ENCODE results near the gene NCBP3.
A peak's percentile ranks its signal among the peaks of the same experiment; 100 is the strongest.

- TF ChIP-seq CTCF (conservative IDR thresholded peaks at IDR 0.05; ENCODE audit: low read depth, low read length) (peak; percentile 98), RCOR1 (IDR thresholded peaks at IDR 0.05; ENCODE audit: insufficient replicate concordance, low read length) (no peak), USF2 (IDR thresholded peaks at IDR 0.05; ENCODE audit: low read depth, low read length) (no peak), SMC3 (IDR thresholded peaks at IDR 0.05; ENCODE audit: low read depth, low read length) (peak; percentile 48; the same call in 1 of the 2 replicates), POLR2A (IDR thresholded peaks at IDR 0.05; ENCODE audit: low read depth, low read length) (peak; percentile 95), MAFK (IDR thresholded peaks at IDR 0.05; ENCODE audit: low read depth, low read length) (no peak), BHLHE40 (IDR thresholded peaks at IDR 0.05; ENCODE audit: low read depth, low read length) (0 out of 2 replicates have a peak, but pooled peaks have one; percentile 12), RFX5 (IDR thresholded peaks at IDR 0.05; ENCODE audit: low read depth, low read length) (no peak), RAD21 (IDR thresholded peaks at IDR 0.05; ENCODE audit: low read length) (peak; percentile 36), CHD1 (IDR thresholded peaks at IDR 0.05; ENCODE audit: low read depth, low read length) (no peak), MXI1 (IDR thresholded peaks at IDR 0.05; ENCODE audit: borderline replicate concordance, low read depth, low read length) (0 out of 2 replicates have a peak, but pooled peaks have one; percentile 6), FOS (IDR thresholded peaks at IDR 0.05; ENCODE audit: low read depth, low read length) (no peak)
Measured at GRCh38 chr17:3845621-3846436, at the start of gene NCBP3.

All from IMR-90 (cell line).